ENCODE measurements around the gene DPP6. TPM values are rescaled to one million over a fixed set of nuclear protein-coding genes. Genes with fewer than 3 reads are reported as not detected.

Gene DPP6
- total RNA-seq, 1 experiment from 2014 or later = not detected

GRCh38 chr7:154876516-154876915 is 824.3 kb downstream of the DPP6 start:
- no TSS peak for BruUV-seq (replicated peaks)
- intact Hi-C loops (cut with micrococcal nuclease; ENCODE audit: unreplicated experiment) = no loop called here
- Histone ChIP-seq H3K27ac (ENCODE audit: low read depth, low read length, poor library complexity, severe bottlenecking) (no peak overlapping the region), H3K36me3 (ENCODE audit: insufficient read depth, low read length, poor library complexity, severe bottlenecking) (no peaks in the 10 kb centered on the region), H3K4me3 (ENCODE audit: low read depth, low read length, poor library complexity, severe bottlenecking) (no peak overlapping the region), H3K4me1 (ENCODE audit: insufficient read depth, low read length, poor library complexity, severe bottlenecking) (no peaks in the 10 kb centered on the region), H3K27me3 (replicated peaks; ENCODE audit: insufficient read depth, low read depth, low read length, poor library complexity) (peaks cover 40% of the 10 kb centered on the region), H3K9me3 (ENCODE audit: low read depth, low read length, poor library complexity, severe bottlenecking) (no peaks in the 10 kb centered on the region)
- ChIA-PET POLR2A (ENCODE audit: low non-redundant PET) (no interaction called here), CTCF (no interaction called here)
- no peak for DNase-seq (ENCODE audit: low spot score)
- TF ChIP-seq CTCF (conservative IDR thresholded peaks at IDR 0.05; ENCODE audit: low read depth, low read length) (no peak), EZH2 (IDR thresholded peaks at IDR 0.05; ENCODE audit: borderline replicate concordance, low read depth, low read length, poor library complexity, severe bottlenecking) (no peak)

- CTCF ChIA-PET = no interaction called here
- TF ChIP-seq EZH2 (IDR thresholded peaks at IDR 0.05; ENCODE audit: borderline replicate concordance, low read depth, low read length, poor library complexity, severe bottlenecking) (no peak), CTCF (conservative IDR thresholded peaks at IDR 0.05; ENCODE audit: low read depth, low read length) (no peak)
These were observed 824.8 kb downstream of the DPP6 start for GRCh38 chr7:154877031-154877430.

GRCh38 chr7:154879629-154880028 is 827.4 kb downstream of the DPP6 start:
- CTCF ChIA-PET = no interaction called here
- H3K27me3 ChIP-seq (replicated peaks; ENCODE audit: insufficient read depth, low read depth, low read length, poor library complexity) = peaks cover 15% of the 10 kb centered on the region
- BruUV-seq (replicated peaks) = no TSS peak
- intact Hi-C loops (cut with micrococcal nuclease; ENCODE audit: unreplicated experiment) = no loop called here
- H3K4me3 ChIP-seq (ENCODE audit: low read depth, low read length, poor library complexity, severe bottlenecking) = no peak overlapping the region
- H3K36me3 ChIP-seq (ENCODE audit: insufficient read depth, low read length, poor library complexity, severe bottlenecking) = no peaks in the 10 kb centered on the region
- no peak for DNase-seq (ENCODE audit: low spot score)
- no peaks in the 10 kb centered on the region for H3K4me1 ChIP-seq (ENCODE audit: insufficient read depth, low read length, poor library complexity, severe bottlenecking)
- H3K9me3 ChIP-seq (ENCODE audit: low read depth, low read length, poor library complexity, severe bottlenecking) = peaks cover 8% of the 10 kb centered on the region
- H3K27ac ChIP-seq (ENCODE audit: low read depth, low read length, poor library complexity, severe bottlenecking) = no peak overlapping the region
- POLR2A ChIA-PET (ENCODE audit: low non-redundant PET) = no interaction called here
- TF ChIP-seq CTCF (conservative IDR thresholded peaks at IDR 0.05; ENCODE audit: low read depth, low read length) = no peak
- TF ChIP-seq EZH2 (IDR thresholded peaks at IDR 0.05; ENCODE audit: borderline replicate concordance, low read depth, low read length, poor library complexity, severe bottlenecking) = no peak

More at GRCh38 chr7:154877031-154877430, 824.8 kb downstream of the DPP6 start:
- no peaks in the 10 kb centered on the region for H3K4me1 ChIP-seq (ENCODE audit: insufficient read depth, low read length, poor library complexity, severe bottlenecking)
- peaks cover 35% of the 10 kb centered on the region for H3K27me3 ChIP-seq (replicated peaks; ENCODE audit: insufficient read depth, low read depth, low read length, poor library complexity)
- intact Hi-C loops (cut with micrococcal nuclease; ENCODE audit: unreplicated experiment) = no loop called here
- H3K27ac ChIP-seq (ENCODE audit: low read depth, low read length, poor library complexity, severe bottlenecking) = no peak overlapping the region
- no peaks in the 10 kb centered on the region for H3K9me3 ChIP-seq (ENCODE audit: low read depth, low read length, poor library complexity, severe bottlenecking)
- BruUV-seq (replicated peaks) = no TSS peak
- no peaks in the 10 kb centered on the region for H3K36me3 ChIP-seq (ENCODE audit: insufficient read depth, low read length, poor library complexity, severe bottlenecking)
- POLR2A ChIA-PET (ENCODE audit: low non-redundant PET) = no interaction called here
- H3K4me3 ChIP-seq (ENCODE audit: low read depth, low read length, poor library complexity, severe bottlenecking) = no peak overlapping the region
- no peak for DNase-seq (ENCODE audit: low spot score)

All from A673 (cell line).